HFF-Myc (cell line): ENCODE results near the gene EPHA5.

Experiments
- DNase-seq: peaks from one replicate; pipeline ENCODE4 v3.0.0-alpha.2; 2011; ENCODE audit warnings: low read depth; ENCODE audit errors: extremely low read depth
- H3K4me3 ChIP-seq: replicated peaks from 2 replicates; pipeline ENCODE4 v1.5.1; 2011; ENCODE audit warnings: low read depth, mild to moderate bottlenecking, control low read depth, low read length
- CTCF ChIP-seq: IDR thresholded peaks from 2 replicates; pipeline ENCODE4 v1.5.1; 2012; ENCODE audit warnings: mild to moderate bottlenecking, low read depth, low read length, control low read depth; ENCODE audit errors: missing control alignments

Gene EPHA5

GRCh38 chr4:65370709-65371108, 299.6 kb downstream of the EPHA5 start:
- no peak for TF ChIP-seq CTCF
- H3K4me3 ChIP-seq: no peak overlapping the region
- no peak for DNase-seq

- no peak for TF ChIP-seq CTCF
- no peak for DNase-seq
Observed at GRCh38 chr4:65367306-65367705, 303.0 kb downstream of the EPHA5 start.

GRCh38 chr4:65358914-65359313, 311.4 kb downstream of the EPHA5 start:
- DNase-seq: no peak
- no peak overlapping the region for H3K4me3 ChIP-seq
- TF ChIP-seq CTCF: no peak

More at GRCh38 chr4:65367306-65367705, 303.0 kb downstream of the EPHA5 start:
- H3K4me3 ChIP-seq: no peak overlapping the region

GRCh38 chr4:65353098-65353497, 317.2 kb downstream of the EPHA5 start:
- H3K4me3 ChIP-seq: no peak overlapping the region
- no peak for TF ChIP-seq CTCF
- DNase-seq: no peak

- DNase-seq: no peak
- TF ChIP-seq CTCF: no peak
- H3K4me3 ChIP-seq: no peak overlapping the region
Observed at GRCh38 chr4:65344278-65344825, 325.9 kb downstream of the EPHA5 start.

GRCh38 chr4:65343342-65343741, 326.9 kb downstream of the EPHA5 start:
- DNase-seq: no peak
- no peak overlapping the region for H3K4me3 ChIP-seq
- no peak for TF ChIP-seq CTCF

- no peak overlapping the region for H3K4me3 ChIP-seq
- no peak for TF ChIP-seq CTCF
- no peak for DNase-seq
Observed at GRCh38 chr4:65341557-65341956, 328.7 kb downstream of the EPHA5 start.
